Osteoblast (primary cell): Measurements from ENCODE around the gene MISP. TPM values are rescaled to one million over a fixed set of nuclear protein-coding genes. Genes with fewer than 3 reads are reported as not detected.

ENCODE experiments used
- DNase-seq: peaks from one replicate; pipeline ENCODE4 v3.0.0; 2011; ENCODE audit warnings: low spot score, mixed read lengths; ENCODE audit not compliant: insufficient read length; ENCODE audit errors: missing footprints
- H2AFZ ChIP-seq: 2 replicates; pipeline ENCODE4 v1.6.0; 2011; ENCODE audit warnings: mild to moderate bottlenecking, low read length
- H3K27ac ChIP-seq: 2 replicates; pipeline ENCODE4 v1.5.1; 2011; ENCODE audit warnings: mild to moderate bottlenecking, low read depth, low read length, moderate library complexity
- H3K27me3 ChIP-seq: 2 replicates; pipeline ENCODE4 v1.6.0; 2012; ENCODE audit warnings: mild to moderate bottlenecking, control low read depth, inconsistent platforms, low read length, moderate library complexity; ENCODE audit not compliant: insufficient read depth
- H3K36me3 ChIP-seq: 2 replicates; pipeline ENCODE4 v1.5.1; 2011; ENCODE audit warnings: mild to moderate bottlenecking, low read length, control low read depth, moderate library complexity; ENCODE audit not compliant: insufficient read depth
- H3K4me1 ChIP-seq: 2 replicates; pipeline ENCODE4 v1.5.1; 2011; ENCODE audit warnings: mild to moderate bottlenecking, low read length, control low read depth, moderate library complexity; ENCODE audit not compliant: insufficient read depth
- H3K4me2 ChIP-seq: 2 replicates; pipeline ENCODE4 v1.6.0; 2011; ENCODE audit warnings: mild to moderate bottlenecking, low read length; ENCODE audit not compliant: insufficient read depth
- H3K4me3 ChIP-seq: fragments of 200-600 bp; sonication (generic); 3 replicates; pipeline ENCODE4 v1.5.1; 2012; ENCODE audit warnings: mild to moderate bottlenecking, low read length, inconsistent platforms; ENCODE audit not compliant: insufficient read depth
- H3K79me2 ChIP-seq: 2 replicates; pipeline ENCODE4 v1.6.0; 2012; ENCODE audit warnings: mild to moderate bottlenecking, low read length, control low read depth, inconsistent platforms; ENCODE audit not compliant: insufficient read depth
- H3K9me3 ChIP-seq: 2 replicates; pipeline ENCODE4 v1.5.1; 2011; ENCODE audit warnings: low read depth, low read length, control low read depth
- H4K20me1 ChIP-seq: 2 replicates; pipeline ENCODE4 v1.6.0; 2012; ENCODE audit warnings: mild to moderate bottlenecking, low read length, control low read depth; ENCODE audit not compliant: insufficient read depth
- total RNA-seq: library from RNA; depleted of rRNA; stranded (reverse); fragments of >200 nt; gene quantifications from 2 replicates; pipeline ENCODE4 v1.2.3, GENCODE V29; 2012
- TF ChIP-seq, protein P1 (sequence below): IDR thresholded peaks from 2 replicates; pipeline ENCODE4 v1.5.1; 2011; ENCODE audit warnings: mild to moderate bottlenecking, low read depth, low read length, moderate library complexity; ENCODE audit errors: extremely low read depth

The MISP gene
- total RNA-seq, 1 donor: 0.36 TPM

DNA sequence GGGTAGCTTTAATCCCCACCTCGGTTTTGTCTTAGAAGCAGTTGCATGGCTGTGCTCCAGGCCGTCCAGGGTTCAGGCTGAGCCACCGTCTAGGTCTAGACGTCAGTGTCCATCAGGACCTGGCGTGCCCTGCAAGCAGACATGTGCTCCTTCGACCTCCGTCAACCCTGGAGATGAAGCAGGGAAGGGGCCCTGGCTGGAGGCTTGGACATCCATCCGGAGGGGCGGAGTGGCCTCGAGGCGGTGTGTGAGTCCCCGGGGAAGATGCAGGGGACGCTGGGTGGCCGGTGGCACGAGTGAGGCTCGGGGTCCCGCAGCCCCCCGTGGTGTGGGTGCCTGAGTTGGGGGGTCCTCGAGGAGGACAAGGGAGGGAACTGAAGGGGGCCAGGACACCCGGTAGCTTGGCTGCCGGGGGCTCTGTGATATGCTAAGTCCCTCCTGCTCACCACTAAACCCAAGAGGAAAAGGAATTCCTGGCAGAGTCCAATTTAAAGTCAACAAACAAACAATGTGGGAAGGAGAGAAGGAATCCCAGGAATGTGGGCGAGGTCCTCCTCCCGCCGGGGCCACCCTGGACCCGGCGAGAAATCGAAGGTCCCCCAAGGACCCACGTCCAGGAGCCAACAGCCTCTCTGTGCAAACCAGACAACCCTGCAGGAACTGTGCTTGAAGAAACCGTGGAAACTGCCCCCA, 31.4 kb downstream of the MISP start:
- Histone ChIP-seq H3K27me3 (no peaks in the 10 kb centered on the region), H3K27ac (peak overlapping the region; percentile 17), H3K9me3 (no peaks in the 10 kb centered on the region), H2AFZ (peak overlapping the region; percentile 71), H3K79me2 (no peaks in the 10 kb centered on the region), H3K36me3 (no peaks in the 10 kb centered on the region), H3K4me3 (peak overlapping the region; percentile 59), H4K20me1 (no peaks in the 10 kb centered on the region), H3K4me1 (peaks cover 18% of the 10 kb centered on the region), H3K4me2 (peak overlapping the region; percentile 80)
- TF ChIP-seq, protein P1, sequence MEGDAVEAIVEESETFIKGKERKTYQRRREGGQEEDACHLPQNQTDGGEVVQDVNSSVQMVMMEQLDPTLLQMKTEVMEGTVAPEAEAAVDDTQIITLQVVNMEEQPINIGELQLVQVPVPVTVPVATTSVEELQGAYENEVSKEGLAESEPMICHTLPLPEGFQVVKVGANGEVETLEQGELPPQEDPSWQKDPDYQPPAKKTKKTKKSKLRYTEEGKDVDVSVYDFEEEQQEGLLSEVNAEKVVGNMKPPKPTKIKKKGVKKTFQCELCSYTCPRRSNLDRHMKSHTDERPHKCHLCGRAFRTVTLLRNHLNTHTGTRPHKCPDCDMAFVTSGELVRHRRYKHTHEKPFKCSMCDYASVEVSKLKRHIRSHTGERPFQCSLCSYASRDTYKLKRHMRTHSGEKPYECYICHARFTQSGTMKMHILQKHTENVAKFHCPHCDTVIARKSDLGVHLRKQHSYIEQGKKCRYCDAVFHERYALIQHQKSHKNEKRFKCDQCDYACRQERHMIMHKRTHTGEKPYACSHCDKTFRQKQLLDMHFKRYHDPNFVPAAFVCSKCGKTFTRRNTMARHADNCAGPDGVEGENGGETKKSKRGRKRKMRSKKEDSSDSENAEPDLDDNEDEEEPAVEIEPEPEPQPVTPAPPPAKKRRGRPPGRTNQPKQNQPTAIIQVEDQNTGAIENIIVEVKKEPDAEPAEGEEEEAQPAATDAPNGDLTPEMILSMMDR: no peak
- DNase-seq: peak; percentile 95

DNA sequence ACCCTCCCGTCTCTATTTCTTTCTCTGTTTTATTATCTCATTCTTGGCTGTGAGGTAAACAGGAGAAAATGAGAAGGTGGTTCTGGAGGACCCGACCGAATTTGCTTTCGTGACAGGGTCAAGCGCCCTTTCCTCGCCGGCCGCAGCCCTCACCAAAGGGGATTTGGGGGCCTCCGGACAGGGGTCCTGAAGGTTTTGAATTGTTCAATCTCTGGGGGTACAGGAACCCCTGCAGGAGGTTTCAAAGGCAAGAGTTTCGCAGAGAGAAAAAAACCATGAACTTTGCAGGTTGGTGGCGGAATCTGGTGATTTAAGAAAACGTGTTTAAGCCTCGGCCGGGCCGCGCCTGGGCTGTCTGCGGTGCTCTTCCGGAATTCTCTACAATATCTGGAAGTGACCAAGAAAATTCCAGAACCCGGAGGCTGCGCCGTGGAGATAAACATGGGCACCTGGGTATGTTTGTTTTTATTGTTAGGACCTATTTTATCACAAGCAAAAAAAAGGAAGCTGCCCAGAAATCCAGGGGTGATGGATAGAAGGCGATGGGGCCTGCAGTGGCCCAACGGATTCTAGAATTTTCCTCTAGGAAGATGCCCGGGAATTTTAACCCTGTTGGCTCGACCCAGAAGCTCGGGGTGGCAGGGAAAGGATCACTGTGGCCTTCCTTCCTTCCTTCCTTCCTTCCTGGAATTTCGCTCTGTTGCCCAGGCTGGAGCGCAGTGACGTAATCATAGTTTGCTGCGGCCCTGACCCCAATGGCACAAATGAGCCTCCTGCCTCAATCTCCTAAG, 32.2 kb downstream of the MISP start:
- H4K20me1 ChIP-seq: no peaks in the 10 kb centered on the region
- no peaks in the 10 kb centered on the region for H3K27me3 ChIP-seq
- peak overlapping the region; percentile 71 for H2AFZ ChIP-seq
- peak; percentile 26 for DNase-seq
- H3K4me1 ChIP-seq: peaks cover 18% of the 10 kb centered on the region
- H3K36me3 ChIP-seq: no peaks in the 10 kb centered on the region
- H3K79me2 ChIP-seq: no peaks in the 10 kb centered on the region
- no peaks in the 10 kb centered on the region for H3K9me3 ChIP-seq
- peak overlapping the region; percentile 17 for H3K27ac ChIP-seq
- peak overlapping the region; percentile 80 for H3K4me2 ChIP-seq
- peak overlapping the region; percentile 59 for H3K4me3 ChIP-seq
- TF ChIP-seq, protein P1: no peak

DNA sequence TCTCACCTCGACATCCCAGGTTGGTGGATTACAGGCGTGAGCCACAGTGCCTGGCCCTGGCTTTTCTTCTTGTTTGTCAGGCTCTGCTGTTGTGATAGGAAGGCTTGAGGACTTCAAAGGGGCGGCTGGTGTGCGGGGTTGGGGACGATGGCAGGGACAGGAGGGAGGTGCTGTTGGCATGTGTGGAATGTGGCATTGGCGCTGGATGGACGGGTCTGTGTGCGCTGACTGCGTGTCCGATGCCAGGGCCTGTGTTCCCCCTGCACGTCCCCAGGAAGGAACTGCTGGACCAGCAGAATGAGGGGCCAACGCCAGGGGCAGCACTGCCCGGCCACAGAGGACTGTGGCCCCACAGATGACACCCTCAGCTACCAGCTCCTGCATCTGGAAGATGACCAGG, 33.6 kb downstream of the MISP start:
- no peaks in the 10 kb centered on the region for H3K79me2 ChIP-seq
- H2AFZ ChIP-seq: no peak overlapping the region
- no peaks in the 10 kb centered on the region for H3K27me3 ChIP-seq
- peak; percentile 14 for DNase-seq
- no peaks in the 10 kb centered on the region for H3K9me3 ChIP-seq
- no peak overlapping the region for H3K4me2 ChIP-seq
- TF ChIP-seq, protein P1: no peak
- H3K36me3 ChIP-seq: no peaks in the 10 kb centered on the region
- no peaks in the 10 kb centered on the region for H4K20me1 ChIP-seq
- no peak overlapping the region for H3K27ac ChIP-seq
- peaks cover 21% of the 10 kb centered on the region for H3K4me1 ChIP-seq
- no peak overlapping the region for H3K4me3 ChIP-seq

DNA sequence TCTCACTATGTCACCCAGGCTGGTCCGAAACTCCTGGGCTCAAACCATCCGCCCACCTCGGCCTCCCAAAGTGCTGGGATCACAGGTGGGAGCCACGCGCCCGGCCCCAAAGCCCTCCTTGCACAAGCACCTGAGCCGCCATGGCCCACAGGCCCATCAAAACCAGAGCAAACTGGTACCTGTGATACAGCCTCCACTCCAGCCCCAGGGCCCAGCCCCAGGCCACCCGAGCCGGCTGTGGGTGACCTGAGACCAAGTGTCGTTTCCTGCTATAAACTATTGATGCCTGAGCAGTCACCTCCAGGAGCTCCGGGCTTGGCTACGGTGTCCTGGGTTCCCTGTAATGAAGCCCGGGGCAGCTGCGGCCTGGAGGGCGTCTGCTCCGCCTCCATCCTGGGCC, 36.6 kb downstream of the MISP start:
- TF ChIP-seq, protein P1: no peak

More for the DNA sequence above, 36.6 kb downstream of the MISP start:
- no peak overlapping the region for H3K27ac ChIP-seq
- no peaks in the 10 kb centered on the region for H3K9me3 ChIP-seq
- H3K27me3 ChIP-seq: no peaks in the 10 kb centered on the region
- H4K20me1 ChIP-seq: no peaks in the 10 kb centered on the region
- peak; percentile 32 for DNase-seq
- no peak overlapping the region for H2AFZ ChIP-seq
- H3K4me2 ChIP-seq: no peak overlapping the region
- no peaks in the 10 kb centered on the region for H3K79me2 ChIP-seq
- no peak overlapping the region for H3K4me3 ChIP-seq
- H3K36me3 ChIP-seq: no peaks in the 10 kb centered on the region
- peaks cover 18% of the 10 kb centered on the region for H3K4me1 ChIP-seq
